NCI-H510A treated with DMSO at 0.1 percent for 48 hours (cell line): ENCODE results near the gene BACH1.

Experiments used
- DNase-seq: peaks from one replicate; lab custom pipeline; 2025; lab: John Stamatoyannopoulos, UW

Gene BACH1

DNA sequence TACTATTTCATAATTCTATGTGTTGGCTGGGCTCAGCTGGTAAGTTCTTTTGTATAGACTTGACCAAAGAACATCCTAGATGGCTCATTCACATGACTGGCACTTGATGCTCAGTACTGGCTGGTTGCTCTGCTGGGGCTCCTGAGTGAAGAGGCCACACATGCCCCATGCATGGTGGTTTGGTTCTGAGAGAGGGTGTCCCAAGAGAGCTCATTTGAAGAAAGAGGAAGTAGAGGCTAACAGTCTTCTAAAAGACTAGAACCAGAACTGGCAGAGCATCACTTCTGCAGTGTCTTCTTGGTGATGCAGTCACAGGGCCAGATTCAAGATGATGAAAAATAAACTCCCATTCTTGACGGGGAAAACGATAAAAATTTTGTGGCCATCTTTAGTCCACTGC is 5.2 kb upstream of the BACH1 start:
- DNase-seq: no peak

DNA sequence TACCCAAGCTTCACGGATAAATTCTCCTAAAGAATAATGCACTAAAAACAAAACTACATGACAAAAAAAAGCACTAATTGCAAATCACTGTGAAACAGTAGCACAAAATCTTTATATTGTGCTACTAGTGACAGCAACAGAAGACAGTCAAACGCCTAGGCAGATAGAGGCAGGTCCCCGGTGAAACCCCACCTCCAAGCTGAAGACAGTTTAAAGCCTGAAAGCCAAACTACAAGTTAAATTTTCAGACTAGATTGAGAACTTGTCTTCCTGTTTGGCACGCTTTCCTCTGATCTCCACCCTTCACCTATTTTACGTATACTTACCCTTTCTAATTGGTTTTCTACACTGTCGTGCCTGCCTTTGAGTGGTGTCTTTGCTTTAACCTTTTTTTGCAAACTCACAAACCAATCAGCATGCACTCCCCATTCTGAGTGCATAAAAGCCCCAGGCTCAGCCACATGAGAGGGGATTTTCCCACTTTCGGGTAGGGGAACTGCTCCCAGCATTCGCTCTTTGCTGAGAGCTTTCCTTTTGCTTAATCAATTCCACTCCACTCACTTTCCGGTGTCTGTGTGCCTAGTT is 3.6 kb upstream of the BACH1 start:
- no peak for DNase-seq

GRCh38 chr21:29296446-29296845 is 2.3 kb upstream of the BACH1 start:
- no peak for DNase-seq

- no peak for DNase-seq
Observed at GRCh38 chr21:29297483-29298347, 1.0 kb upstream of the BACH1 start.

- DNase-seq: peak; percentile 68
Observed at GRCh38 chr21:29299046-29299915, 559 bp downstream of the BACH1 start.

GRCh38 chr21:29299916-29300806 is 1.4 kb downstream of the BACH1 start:
- DNase-seq: peak; percentile 86

DNA sequence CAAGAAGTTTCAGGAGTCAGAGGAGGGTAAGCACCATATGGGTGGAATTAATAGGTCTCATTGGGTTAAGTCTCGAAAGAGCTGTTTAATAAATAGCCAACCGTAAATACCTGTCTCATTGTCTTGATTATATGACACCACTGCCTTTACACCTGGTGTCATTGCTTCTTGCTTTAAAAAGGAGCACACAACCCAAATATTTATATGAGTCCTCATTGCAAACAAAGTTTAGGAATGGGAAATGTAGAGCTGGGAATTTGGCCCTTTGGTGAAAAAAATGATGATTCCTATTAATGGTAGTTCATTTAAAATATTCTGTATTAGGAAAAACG is 2.1 kb downstream of the BACH1 start:
- peak; percentile 29 for DNase-seq

DNA sequence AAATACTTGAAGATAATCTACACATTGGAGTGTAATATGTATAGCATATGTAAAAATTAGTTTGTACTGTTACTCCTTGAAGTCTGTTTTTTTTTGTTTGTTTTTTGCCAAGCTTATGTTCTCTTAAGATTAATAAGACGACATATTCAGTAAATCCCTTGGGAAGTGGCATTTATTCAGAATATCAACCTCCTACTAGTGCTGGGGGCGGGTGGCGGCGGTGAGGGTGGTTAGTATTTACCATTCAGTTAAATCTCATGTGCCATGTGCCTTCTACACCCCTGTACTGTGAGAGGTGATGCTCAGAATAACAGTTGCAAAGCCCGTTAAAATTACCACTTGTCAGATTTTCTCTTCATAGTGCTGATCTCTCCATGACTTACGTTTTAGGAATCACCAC is 3.0 kb downstream of the BACH1 start:
- DNase-seq: no peak

DNA sequence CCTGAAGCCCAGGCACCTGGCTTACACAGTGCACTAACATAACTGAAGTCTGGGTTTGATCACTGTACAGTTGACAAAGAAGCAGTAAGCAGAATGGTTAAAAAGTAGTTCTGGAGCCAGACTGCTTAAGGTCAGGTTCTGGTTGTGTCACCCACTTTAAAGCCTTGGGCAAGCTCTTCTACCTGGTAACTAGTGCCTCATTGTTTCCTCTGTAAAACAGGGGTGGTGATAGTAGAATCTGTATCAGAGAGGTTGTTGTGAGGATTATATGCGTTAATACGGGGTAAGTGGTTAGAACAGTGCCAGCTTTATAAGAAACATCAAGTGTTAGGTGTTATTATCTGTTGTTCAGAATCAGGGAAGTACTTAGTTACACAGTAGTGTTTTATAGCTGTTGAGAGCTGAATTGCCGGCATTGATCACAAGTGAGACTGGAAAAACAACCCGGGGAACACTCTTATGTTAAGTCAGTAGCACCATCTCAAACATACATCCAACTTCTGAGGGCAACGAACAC is 3.7 kb downstream of the BACH1 start:
- DNase-seq: peak; percentile 56

GRCh38 chr21:29303288-29303687 is 4.6 kb downstream of the BACH1 start:
- DNase-seq: no peak

GRCh38 chr21:29304597-29304996 is 5.9 kb downstream of the BACH1 start:
- no peak for DNase-seq

DNA sequence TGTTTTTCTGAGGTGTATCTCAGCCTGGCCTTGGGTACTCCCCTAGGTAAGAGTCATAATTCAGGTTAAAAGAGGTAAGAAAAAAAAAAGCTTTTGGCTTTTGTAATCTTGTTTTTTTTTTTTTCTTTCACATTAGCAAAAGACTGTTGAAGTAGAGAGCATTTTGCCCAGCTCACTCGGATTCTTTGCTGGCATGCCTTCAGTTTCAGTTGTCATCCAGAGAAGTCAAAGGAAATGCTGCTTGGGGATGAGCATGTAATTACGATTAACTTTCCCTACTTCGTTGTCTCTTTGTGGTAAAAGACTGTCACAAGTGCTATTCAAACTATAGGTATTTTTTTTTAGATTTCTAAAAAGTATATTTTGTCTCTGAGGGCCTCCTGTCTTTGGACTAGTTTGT is 6.3 kb downstream of the BACH1 start:
- DNase-seq: no peak

DNA sequence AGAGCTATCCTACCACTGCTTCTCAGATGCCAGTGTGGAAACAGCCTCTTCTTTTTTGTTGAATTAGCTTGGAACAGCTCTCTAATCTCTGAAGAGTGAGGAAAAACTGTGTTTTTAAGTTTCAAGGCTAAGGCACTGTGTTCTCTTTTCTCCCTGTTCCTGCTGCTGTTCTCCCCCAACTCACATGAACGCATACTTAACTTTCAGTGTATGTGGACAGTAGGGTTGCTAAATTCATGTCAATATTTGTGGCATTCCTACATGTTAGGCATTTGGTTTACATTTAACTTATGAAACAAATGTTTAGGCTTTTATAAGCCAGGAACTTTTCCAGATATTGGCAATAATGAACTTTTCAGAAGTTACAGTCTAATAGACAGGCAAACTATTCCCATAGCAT is 6.8 kb downstream of the BACH1 start:
- DNase-seq: no peak

DNA sequence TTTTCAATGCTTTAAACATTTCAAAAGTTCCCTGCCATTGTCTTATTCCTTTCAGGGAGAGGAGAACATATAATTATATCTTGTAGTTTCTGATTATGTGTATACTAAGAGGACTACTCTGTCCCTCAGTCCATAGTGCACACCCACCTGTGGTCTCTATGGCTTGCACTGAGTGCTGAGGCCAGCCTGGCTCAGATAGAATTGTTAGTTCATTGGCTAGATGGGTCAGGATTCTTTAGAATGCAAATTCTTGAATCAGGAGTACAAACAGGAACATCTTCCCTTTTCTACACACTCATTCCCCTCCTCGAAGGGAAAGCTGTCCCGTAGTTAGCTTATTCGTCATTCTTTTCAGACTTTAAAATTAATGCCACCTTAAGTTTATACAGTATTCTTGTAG is 8.2 kb downstream of the BACH1 start:
- DNase-seq: no peak

GRCh38 chr21:29307718-29308455 is 9.2 kb downstream of the BACH1 start:
- no peak for DNase-seq

GRCh38 chr21:29308456-29308783 is 9.7 kb downstream of the BACH1 start:
- DNase-seq: no peak

GRCh38 chr21:29309703-29310102 is 11.0 kb downstream of the BACH1 start:
- DNase-seq: no peak

DNA sequence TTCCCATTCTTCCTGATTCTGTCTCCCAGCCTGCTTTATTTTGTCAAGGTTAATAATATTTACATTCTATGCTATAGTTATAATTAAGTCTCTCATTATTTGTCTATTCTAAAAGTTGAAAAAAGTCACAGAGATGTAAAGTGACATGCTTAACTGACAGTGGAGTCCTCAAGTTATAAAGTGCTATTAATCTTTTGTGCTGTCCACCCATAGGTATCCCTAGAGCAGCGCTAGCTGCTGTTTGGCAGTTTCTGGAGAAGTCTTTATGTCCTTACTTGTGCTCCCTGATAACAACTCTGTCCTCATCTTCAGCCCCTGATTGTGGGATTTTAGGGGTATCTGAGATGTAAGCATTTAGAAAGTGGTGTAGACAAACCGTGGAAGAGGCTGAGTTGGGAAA is 13.1 kb downstream of the BACH1 start:
- DNase-seq: no peak

- no peak for DNase-seq
Observed at GRCh38 chr21:29312981-29313380, 14.3 kb downstream of the BACH1 start.

DNA sequence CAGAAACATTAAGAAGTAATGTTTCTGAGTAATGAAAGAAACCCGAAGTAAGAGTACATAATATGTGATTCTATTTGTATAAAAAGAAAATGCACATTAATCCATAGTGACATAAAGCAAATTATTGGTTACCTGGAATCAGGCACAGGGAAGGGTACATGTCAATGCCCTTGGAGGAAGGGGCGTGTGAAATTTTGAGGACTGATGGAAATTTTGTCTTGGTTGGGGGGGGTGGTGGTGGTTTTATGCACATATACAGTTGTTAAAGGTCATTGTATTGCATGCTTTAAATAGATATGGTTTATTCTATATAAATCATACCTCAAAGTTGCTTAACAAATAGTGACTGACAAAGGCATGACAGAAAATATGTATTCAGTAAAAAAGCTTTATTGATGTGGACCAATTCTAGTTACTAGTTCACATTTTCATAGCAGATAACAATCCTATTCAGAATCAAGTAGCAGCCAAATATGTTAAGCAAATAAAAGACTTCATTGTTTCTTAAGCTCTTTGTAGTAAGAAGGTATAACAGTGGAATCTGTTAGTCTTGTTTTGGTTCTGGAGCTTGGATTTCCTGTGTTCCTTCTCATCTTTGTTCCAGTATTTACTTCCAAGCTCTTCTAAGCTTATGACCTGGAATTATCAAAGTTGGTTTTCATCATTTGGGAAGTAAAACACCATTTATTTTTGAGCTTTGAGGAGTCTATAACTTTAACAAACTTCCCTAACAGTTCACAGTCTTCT is 15.1 kb downstream of the BACH1 start:
- DNase-seq: no peak
